GM11168 (cell line): ENCODE results near the gene SASH1.

Experiments used
- in situ Hi-C: fragments of 300-500 bp; cut with MboI; formaldehyde crosslinking; loops from one replicate; pipeline ENCODE4 v1.12.0; 2022; ENCODE audit warnings: low sequenced_read_pairs; ENCODE audit not compliant: unreplicated experiment

The SASH1 gene

GRCh38 chr6:148564494-148565035 lies 221.9 kb downstream of the SASH1 start:
- in situ Hi-C loops: no loop called here

GRCh38 chr6:148565321-148565926 lies 222.8 kb downstream of the SASH1 start:
- in situ Hi-C loops: no loop called here

- in situ Hi-C loops: no loop called here
Observed at GRCh38 chr6:148565930-148566663, 223.5 kb downstream of the SASH1 start.

DNA sequence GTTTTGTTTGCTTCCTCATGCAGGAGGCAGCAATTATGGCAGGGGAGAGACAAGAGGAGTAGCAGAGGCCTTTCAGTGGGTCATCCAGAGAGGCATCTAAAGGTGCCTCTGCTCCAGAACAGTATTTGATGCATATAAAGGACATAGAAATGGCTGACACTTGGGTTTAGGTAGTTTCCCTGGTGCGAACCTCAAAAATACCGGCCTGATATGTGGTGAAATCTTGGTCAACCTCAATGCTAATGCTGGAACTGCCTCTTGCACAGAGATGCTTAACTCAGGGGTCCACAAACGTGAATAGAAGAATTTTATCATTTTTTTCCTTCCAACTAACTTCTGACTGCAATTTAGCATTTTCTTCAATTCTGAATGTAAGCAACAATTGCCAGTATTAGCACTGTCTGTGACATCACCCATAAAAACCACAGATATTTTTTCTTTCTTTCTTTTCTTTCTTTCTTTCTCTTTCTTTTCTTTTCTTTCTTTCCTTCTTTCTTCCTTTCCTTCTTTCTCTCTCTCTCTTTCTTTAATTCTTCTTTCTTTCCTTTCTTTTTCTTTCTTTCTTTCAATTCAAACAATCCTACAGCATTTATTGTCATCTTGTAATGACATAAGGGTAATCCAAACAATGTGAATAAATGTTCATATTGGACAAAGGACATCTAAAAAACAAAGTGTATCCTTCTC lies 224.2 kb downstream of the SASH1 start:
- in situ Hi-C loops: no loop called here

- in situ Hi-C loops: no loop called here
Observed at GRCh38 chr6:148570456-148570855, 227.8 kb downstream of the SASH1 start.

GRCh38 chr6:148572676-148573335 lies 230.2 kb downstream of the SASH1 start:
- in situ Hi-C loops: no loop called here

- in situ Hi-C loops: no loop called here
Observed at GRCh38 chr6:148573922-148574321, 231.3 kb downstream of the SASH1 start.

GRCh38 chr6:148577687-148578488 lies 235.2 kb downstream of the SASH1 start:
- in situ Hi-C loops: loop anchor here (25.0 kb wide), 1 partner anchor 359 kb away; no protein-coding TSS in a partner anchor

DNA sequence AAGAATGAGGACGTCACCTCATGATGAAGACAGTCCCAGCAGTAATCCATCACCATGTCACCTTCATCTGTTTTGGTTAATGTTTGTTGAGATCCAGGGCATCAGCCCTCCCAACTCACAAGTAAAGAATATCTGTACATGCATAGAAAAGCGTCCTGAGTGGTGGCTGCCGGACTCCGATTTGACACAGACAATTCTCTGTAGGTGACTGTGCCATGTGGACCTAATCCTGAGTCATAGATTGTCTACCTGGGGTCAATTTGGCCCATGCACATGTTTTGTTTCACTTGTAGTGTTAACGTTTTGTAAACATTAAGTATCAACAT lies 235.8 kb downstream of the SASH1 start:
- in situ Hi-C loops: loop anchor here (25.0 kb wide), 1 partner anchor 359 kb away; no protein-coding TSS in a partner anchor

GRCh38 chr6:148578837-148579565 lies 236.4 kb downstream of the SASH1 start:
- in situ Hi-C loops: loop anchor here (25.0 kb wide), 1 partner anchor 358 kb away; no protein-coding TSS in a partner anchor

DNA sequence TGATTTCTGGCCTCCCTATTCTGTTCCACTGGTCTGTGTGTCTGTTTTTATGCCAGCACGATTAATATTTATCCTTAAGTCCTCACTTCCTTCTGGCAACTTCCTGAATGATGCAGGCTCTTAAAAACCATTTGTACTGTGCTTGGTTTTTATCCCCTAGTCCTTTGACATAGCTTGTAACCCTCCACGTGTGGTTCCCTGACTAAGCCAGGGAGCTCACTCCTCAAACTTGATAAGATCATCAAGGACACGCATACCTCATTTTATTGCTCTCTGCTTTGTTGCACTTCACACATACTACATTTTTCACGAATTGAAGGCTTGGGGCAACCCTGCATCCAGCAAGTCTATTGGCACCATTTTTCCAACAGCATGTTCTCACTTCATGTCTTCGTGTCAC lies 237.8 kb downstream of the SASH1 start:
- in situ Hi-C loops: loop anchor here (25.0 kb wide), 1 partner anchor 357 kb away; no protein-coding TSS in a partner anchor

GRCh38 chr6:148583631-148584030 lies 241.0 kb downstream of the SASH1 start:
- in situ Hi-C loops: loop anchor here (25.0 kb wide), 1 partner anchor 354 kb away; no protein-coding TSS in a partner anchor

DNA sequence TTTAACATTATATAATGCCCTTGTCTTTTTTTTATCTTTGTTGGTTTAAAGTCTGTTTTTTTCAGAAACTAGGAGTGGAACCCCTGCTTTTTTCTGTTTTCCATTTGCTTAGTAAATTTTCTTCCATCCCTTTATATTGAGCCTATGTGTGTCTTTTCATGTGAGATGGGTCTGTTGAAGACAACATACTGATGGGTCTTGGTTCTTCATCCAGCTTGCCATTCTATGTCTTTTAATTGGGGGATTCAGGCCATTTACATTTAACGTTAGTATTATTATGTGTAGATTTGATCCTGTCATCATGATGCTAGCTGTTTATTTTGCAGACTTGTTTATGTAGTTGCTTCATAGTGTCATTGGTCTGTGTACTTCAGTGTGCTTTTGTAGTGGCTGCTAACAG lies 243.0 kb downstream of the SASH1 start:
- in situ Hi-C loops: loop anchor here (25.0 kb wide), 1 partner anchor 352 kb away; no protein-coding TSS in a partner anchor

- in situ Hi-C loops: loop anchor here (25.0 kb wide), 1 partner anchor 346 kb away; no protein-coding TSS in a partner anchor
Observed at GRCh38 chr6:148590883-148591282, 248.2 kb downstream of the SASH1 start.

DNA sequence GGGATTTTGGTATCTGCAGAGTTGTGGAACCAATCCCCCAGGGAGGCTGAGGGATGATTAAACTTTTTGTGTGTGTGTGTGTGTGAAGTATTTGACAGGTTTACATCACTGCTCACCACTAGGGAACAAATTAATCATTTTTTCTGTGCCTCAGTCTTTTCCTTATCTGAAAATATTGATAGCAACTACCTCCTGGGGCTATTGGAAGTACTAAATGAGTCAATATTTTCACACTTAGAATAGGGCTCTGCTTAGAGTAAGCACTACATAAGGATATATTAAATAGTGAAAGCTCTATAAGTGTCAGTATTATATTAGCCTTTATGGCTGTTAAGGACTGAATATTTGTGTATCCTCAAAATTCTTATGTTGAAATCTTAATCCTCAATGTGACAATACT lies 249.0 kb downstream of the SASH1 start:
- in situ Hi-C loops: loop anchor here (25.0 kb wide), 1 partner anchor 346 kb away; no protein-coding TSS in a partner anchor

GRCh38 chr6:148593130-148593812 lies 250.6 kb downstream of the SASH1 start:
- in situ Hi-C loops: loop anchor here (25.0 kb wide), 1 partner anchor 344 kb away; no protein-coding TSS in a partner anchor

- in situ Hi-C loops: loop anchor here (25.0 kb wide), 1 partner anchor 344 kb away; no protein-coding TSS in a partner anchor
Observed at GRCh38 chr6:148593813-148594170, 251.2 kb downstream of the SASH1 start.

DNA sequence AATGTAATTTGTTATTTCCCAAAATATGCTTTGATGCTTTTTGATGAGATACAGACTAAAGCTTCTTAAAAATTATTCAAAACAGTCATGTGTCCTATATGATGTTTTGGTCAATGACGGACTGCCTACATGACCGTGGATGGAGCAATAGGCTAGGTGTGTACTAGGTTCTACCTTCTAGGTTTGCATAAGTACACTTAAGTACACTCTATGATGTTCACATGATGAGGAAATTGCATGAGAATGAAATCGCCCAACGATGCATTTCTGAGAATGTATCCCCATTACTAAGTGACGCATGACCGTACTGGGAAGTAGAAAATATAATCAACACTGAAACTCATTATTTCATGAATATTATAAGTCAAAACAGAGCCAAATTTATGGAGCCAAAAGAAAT lies 252.9 kb downstream of the SASH1 start:
- in situ Hi-C loops: loop anchor here (25.0 kb wide), 1 partner anchor 342 kb away; no protein-coding TSS in a partner anchor
